Mammary epithelial cell (primary cell): ENCODE results near the gene KLC4.

Source experiments
- EZH2 ChIP-seq: IDR thresholded peaks from 2 replicates; pipeline ENCODE4 v1.6.1; 2012; ENCODE audit warnings: low read length, inconsistent platforms, borderline replicate concordance
- TF ChIP-seq, protein P1 (sequence below), 2 donors: IDR thresholded peaks in 1 of 2; conservative IDR thresholded peaks in 1 of 2; 2 replicates each; pipeline ENCODE4 v1.5.1; 2011 to 2012; ENCODE audit warnings: inconsistent platforms in 2 of 2, low read length in 2 of 2, mild to moderate bottlenecking in 2 of 2, control low read depth in 1 of 2, low read depth in 1 of 2; ENCODE audit not compliant: insufficient read depth in 1 of 2; ENCODE audit errors: extremely low read depth in 1 of 2

GRCh38 chr6:43089874-43090558 lies 30.6 kb downstream of the KLC4 start:
- TF ChIP-seq, protein P1, sequence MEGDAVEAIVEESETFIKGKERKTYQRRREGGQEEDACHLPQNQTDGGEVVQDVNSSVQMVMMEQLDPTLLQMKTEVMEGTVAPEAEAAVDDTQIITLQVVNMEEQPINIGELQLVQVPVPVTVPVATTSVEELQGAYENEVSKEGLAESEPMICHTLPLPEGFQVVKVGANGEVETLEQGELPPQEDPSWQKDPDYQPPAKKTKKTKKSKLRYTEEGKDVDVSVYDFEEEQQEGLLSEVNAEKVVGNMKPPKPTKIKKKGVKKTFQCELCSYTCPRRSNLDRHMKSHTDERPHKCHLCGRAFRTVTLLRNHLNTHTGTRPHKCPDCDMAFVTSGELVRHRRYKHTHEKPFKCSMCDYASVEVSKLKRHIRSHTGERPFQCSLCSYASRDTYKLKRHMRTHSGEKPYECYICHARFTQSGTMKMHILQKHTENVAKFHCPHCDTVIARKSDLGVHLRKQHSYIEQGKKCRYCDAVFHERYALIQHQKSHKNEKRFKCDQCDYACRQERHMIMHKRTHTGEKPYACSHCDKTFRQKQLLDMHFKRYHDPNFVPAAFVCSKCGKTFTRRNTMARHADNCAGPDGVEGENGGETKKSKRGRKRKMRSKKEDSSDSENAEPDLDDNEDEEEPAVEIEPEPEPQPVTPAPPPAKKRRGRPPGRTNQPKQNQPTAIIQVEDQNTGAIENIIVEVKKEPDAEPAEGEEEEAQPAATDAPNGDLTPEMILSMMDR (conservative IDR thresholded peaks at IDR 0.05 in 1 of 2, IDR thresholded peaks at IDR 0.05 in 1 of 2; ENCODE audit: extremely low read depth in 1 of 2, insufficient read depth in 1 of 2, low read depth in 1 of 2, low read length in 2 of 2) = no peak
- TF ChIP-seq EZH2 = no peak
